Measurements from ENCODE around the gene HTN1.

HTN1 gene

DNA sequence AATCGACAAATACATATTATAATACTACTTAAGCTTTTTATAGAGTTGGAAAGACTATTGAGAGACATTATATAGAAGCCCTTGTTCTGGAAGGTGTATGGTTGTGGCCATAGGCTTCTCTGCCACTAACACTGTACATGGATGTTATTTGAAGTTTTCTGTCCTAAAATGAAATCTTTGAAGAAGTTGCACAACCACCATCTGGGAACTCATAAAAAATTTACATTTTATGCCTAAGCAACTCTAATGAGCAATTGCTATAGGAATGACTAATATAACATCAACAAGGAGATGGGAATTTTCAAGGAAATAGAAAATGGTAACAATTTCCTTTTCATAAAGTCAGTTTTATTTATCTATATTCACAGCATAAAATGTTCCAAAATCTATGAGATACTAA lies 7.4 kb downstream of the HTN1 start:
- no peaks in the 10 kb centered on the region for H3K27me3 ChIP-seq (ENCODE audit: control insufficient read depth, insufficient read depth, low read length)
- no peaks in the 10 kb centered on the region for H3K36me3 ChIP-seq (ENCODE audit: insufficient read depth, low read length)
- H3K4me3 ChIP-seq (ENCODE audit: low read length): no peak overlapping the region
- H3K9ac ChIP-seq (ENCODE audit: low read depth, low read length): no peak overlapping the region
- H3K4me1 ChIP-seq (ENCODE audit: control insufficient read depth, insufficient read depth, low read length): no peaks in the 10 kb centered on the region
- H3K4me2 ChIP-seq (ENCODE audit: low read length): no peak overlapping the region
- H3K9me3 ChIP-seq (replicated peaks; ENCODE audit: low read length): no peaks in the 10 kb centered on the region

- Histone ChIP-seq H3K9me3 (replicated peaks; ENCODE audit: low read length) (no peaks in the 10 kb centered on the region), H3K4me1 (ENCODE audit: control insufficient read depth, insufficient read depth, low read length) (no peaks in the 10 kb centered on the region), H3K36me3 (ENCODE audit: insufficient read depth, low read length) (no peaks in the 10 kb centered on the region), H3K9ac (ENCODE audit: low read depth, low read length) (no peak overlapping the region), H3K27me3 (ENCODE audit: control insufficient read depth, insufficient read depth, low read length) (no peaks in the 10 kb centered on the region), H3K4me2 (ENCODE audit: low read length) (no peak overlapping the region), H3K4me3 (ENCODE audit: low read length) (no peak overlapping the region)
Observed at GRCh38 chr4:70059149-70059548, 8.9 kb downstream of the HTN1 start.

DNA sequence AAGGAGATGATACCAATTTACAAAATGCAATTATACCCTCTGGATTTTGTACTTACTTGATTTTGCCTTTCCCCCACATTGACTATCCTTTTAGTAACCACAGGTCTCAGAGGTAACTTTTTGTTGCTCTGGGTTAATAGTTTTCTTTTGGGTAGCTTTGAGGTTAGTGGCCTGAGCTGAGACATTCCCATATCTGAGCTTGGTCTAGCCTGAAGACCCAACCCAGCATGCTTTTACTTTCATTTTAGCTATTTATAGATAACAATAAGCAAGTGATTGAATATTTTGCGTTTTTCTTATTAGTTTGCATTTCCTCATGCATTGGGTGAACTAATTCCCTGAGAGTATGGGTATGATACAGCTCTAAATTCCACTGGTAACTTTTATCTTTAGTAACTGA lies 11.8 kb downstream of the HTN1 start:
- H3K4me3 ChIP-seq (ENCODE audit: low read length): no peak overlapping the region
- H3K9me3 ChIP-seq (replicated peaks; ENCODE audit: low read length): no peaks in the 10 kb centered on the region
- no peak overlapping the region for H3K4me2 ChIP-seq (ENCODE audit: low read length)
- H3K27me3 ChIP-seq (ENCODE audit: control insufficient read depth, insufficient read depth, low read length): no peaks in the 10 kb centered on the region
- H3K9ac ChIP-seq (ENCODE audit: low read depth, low read length): no peak overlapping the region
- H3K4me1 ChIP-seq (ENCODE audit: control insufficient read depth, insufficient read depth, low read length): no peaks in the 10 kb centered on the region
- H3K36me3 ChIP-seq (ENCODE audit: insufficient read depth, low read length): no peaks in the 10 kb centered on the region

- Histone ChIP-seq H3K4me1 (ENCODE audit: control insufficient read depth, insufficient read depth, low read length) (no peaks in the 10 kb centered on the region), H3K4me2 (ENCODE audit: low read length) (no peak overlapping the region), H3K27me3 (ENCODE audit: control insufficient read depth, insufficient read depth, low read length) (no peaks in the 10 kb centered on the region), H3K36me3 (ENCODE audit: insufficient read depth, low read length) (no peaks in the 10 kb centered on the region), H3K4me3 (ENCODE audit: low read length) (no peak overlapping the region), H3K9ac (ENCODE audit: low read depth, low read length) (no peak overlapping the region), H3K9me3 (replicated peaks; ENCODE audit: low read length) (no peaks in the 10 kb centered on the region)
Observed at GRCh38 chr4:70080205-70080604, 30.0 kb downstream of the HTN1 start.

DNA sequence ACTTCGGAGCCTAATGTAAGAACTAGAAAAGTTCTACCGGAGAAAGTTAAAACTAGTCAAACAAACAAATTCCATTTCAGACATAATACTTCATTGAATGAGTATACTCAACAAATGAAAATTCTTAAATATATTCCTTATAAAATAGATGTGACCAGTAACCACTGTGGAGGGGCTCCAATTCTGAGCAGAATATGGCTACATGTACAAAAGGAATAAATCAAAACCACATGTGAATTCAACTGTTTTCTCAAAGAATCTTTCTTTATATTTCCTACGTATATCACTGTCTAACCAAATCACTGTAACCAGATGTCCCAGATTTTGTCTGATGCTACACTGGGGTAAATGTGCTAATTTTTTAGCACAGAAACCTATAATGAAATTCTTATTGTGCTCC lies 49.0 kb downstream of the HTN1 start:
- H3K4me2 ChIP-seq (ENCODE audit: low read length): no peak overlapping the region
- no peaks in the 10 kb centered on the region for H3K27me3 ChIP-seq (ENCODE audit: control insufficient read depth, insufficient read depth, low read length)

More for the DNA sequence above, 49.0 kb downstream of the HTN1 start:
- Histone ChIP-seq H3K9me3 (replicated peaks; ENCODE audit: low read length) (no peaks in the 10 kb centered on the region), H3K4me3 (ENCODE audit: low read length) (no peak overlapping the region), H3K9ac (ENCODE audit: low read depth, low read length) (no peak overlapping the region), H3K36me3 (ENCODE audit: insufficient read depth, low read length) (no peaks in the 10 kb centered on the region), H3K4me1 (ENCODE audit: control insufficient read depth, insufficient read depth, low read length) (no peaks in the 10 kb centered on the region)
